GM21367 (cell line): Measurements from ENCODE around the gene BTBD18.
"Not testable (repeated sequence)": the region's sequence is repeated elsewhere in the genome, so short reads cannot be mapped to it uniquely, and the experiment has no call there.

Source experiments
- ATAC-seq: cut with Tn5 transposase; IDR thresholded peaks from one replicate; pipeline ENCODE4 v1.9.1; 2021; ENCODE audit not compliant: unreplicated experiment

The BTBD18 gene

GRCh38 chr11:57741132-57742086 lies 10.2 kb downstream of the BTBD18 start, which contains the start of gene SELENOH:
SELENOH (plus strand) TSS chr11:57741491; CDS start chr11:57741596, 105 bp downstream.
- peak; percentile 87 for ATAC-seq

DNA sequence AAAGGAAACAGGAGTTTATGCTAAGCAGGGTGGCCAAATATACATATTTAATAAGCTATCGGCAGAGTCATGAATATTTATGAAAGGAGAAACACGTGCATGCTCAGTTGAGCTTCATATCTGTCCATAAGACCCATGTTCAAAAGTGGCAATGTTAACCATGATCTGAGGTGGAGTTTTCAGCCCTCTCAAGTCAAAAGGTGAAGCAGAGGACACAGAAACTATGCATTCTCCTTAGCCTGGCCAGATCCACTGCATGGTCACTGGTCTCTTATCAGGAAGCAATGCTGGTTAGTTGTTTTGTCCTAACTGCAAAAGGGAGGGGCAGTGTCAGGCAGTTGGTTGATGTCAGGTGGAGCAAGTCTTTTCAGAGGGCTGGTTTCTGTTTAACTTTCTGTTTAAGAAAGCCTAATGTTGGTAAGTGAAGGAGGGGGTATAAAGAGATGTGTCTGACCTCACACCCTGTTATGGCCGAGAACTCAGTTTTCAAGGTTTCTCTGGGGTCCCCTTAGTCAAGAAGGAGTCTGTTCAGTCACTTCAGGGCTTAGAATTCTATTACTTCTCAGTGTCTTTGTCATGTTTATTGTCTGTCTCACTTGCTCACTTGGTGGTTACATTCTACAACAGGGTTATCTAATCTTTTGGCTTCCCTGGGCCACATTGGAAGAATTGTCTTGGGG lies 15.9 kb downstream of the BTBD18 start:
- ATAC-seq = no peak

GRCh38 chr11:57732661-57733060 lies 19.0 kb downstream of the BTBD18 start:
- no peak for ATAC-seq

DNA sequence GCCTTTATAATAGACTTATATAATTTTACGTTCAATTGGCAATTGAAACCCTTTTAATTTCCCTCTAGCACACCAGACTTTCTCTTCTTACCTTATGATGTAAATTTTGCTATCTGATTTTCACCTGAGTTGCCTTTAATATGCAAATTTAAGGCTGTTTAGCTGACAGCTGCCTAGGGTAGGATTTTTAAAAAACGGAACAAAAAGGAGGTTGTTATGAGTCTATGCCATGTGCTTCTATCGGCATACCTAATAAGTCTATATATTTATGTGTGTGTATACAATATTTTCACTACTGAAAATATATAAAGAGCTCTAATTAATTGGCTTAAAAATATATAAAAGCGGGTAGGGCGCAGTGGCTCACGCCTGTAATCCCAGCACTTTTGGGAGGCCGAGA lies 22.1 kb downstream of the BTBD18 start:
- no peak for ATAC-seq

DNA sequence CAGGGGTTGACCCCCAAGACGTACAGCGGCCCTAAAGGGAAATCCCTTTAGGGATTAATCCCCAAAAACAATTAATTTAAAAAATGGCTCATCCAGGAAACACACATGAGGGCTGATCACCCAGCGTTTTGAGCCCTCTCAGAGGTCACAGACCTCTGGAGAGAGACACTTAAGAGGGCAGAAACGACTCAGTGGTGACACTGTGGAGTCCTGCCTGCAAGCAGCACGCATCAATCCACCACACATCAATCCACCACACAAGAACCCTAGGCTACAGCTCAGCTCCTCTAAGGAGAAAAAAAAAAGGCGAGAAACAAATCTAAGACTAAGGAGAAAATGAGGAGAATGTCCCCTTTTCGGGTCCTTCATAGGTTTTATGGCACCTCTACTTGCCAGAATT lies 22.8 kb downstream of the BTBD18 start:
- no peak for ATAC-seq

GRCh38 chr11:57727185-57727584 lies 24.4 kb downstream of the BTBD18 start:
- no peak for ATAC-seq

- ATAC-seq = not testable (repeated sequence)
These were observed 34.9 kb downstream of the BTBD18 start for GRCh38 chr11:57716726-57717125.

DNA sequence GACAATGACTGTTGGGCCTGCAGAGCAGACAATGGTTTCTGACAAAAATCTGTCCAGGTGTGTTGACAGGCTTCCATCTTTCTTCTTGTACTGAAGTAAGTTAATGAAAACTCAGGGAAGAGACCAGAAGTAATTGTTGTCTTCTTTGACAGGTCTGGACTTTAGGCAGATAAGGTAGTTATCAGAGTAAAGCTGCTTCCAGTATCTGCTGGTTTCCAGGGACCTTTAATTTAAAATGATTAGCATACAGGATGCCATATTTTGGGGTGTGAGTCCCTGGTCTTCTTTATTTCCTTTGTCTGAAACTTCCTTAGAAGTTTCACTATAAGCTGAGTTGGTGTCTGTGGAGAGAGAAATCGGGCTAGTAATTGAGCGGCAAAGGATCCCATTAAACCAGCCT lies 37.8 kb downstream of the BTBD18 start:
- no peak for ATAC-seq

DNA sequence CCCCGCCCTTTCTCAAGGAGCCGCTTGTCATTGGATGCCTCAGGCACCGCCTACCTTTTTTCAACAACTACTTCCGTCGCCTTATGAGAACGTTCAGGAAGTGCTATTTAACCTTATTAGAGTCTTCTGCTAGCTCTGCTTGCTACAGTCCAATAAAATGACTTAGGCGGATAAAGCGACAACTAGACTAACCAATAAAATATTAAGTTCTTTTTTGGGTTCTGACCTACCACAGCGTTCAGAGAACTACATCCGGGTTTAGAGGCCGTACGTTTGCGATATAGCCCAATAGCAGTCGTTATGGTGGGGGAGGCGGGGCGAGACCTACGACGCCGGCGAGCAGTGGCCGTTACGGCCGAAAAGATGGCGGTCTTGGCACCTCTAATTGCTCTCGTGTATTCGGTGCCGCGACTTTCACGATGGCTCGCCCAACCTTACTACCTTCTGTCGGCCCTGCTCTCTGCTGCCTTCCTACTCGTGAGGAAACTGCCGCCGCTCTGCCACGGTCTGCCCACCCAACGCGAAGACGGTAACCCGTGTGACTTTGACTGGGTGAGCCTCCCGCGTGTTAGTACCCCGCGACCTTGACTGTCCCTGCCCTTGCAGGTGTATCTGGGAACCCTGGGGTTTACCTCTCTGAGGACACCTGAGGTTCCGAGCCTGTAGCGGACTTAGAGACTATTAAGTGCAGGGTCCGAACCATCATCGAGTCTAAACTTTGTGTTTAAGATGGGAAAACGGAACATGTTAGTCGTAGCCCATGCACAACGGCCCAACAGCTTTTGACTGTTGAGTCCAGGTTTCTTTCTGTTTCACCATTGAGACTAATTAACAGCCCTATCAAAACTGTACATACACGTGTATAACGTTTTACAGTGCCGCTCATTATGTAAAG lies 39.1 kb downstream of the BTBD18 start, which contains the start of gene TMX2:
Gene TMX2 (plus strand): TSS at position 338 of the 895 bp plus-strand sequence. CDS start 26 bp downstream, at position 364.
- peak; percentile 92 for ATAC-seq

- ATAC-seq = peak; percentile 47
These were observed 40.0 kb downstream of the BTBD18 start, which contains the start of gene MED19 for GRCh38 chr11:57711414-57712255. MED19 (minus strand) TSS chr11:57712215; CDS start chr11:57712179, 36 bp downstream.

DNA sequence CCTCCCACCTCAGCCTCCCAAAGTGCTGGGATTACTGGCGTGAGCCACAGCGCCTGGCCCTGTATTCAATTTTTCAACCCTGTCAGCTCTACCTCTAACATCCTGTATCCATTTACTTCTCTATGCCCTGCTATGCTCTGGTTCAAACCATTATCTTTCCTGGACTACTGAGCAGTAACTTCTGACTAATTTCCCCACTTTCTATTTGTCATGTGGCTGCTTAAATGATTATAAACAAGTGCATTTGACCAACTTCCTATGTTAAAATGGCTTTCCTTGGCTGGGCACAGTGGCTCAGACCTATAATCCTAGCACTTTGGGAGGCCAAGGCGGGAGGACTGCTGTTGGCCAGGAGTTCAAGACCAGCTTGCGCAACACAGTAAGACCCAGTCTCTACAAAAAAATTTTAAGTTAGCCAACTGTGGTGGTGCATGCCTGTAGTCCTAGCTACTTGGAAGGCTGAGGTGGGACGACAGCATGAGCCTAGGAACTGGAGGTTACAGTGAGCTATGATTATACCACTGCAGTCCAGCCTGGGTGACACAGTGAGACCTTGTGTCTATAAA lies 41.7 kb downstream of the BTBD18 start:
- ATAC-seq = no peak

GRCh38 chr11:57705432-57705831 lies 46.2 kb downstream of the BTBD18 start:
- ATAC-seq = not testable (repeated sequence)

DNA sequence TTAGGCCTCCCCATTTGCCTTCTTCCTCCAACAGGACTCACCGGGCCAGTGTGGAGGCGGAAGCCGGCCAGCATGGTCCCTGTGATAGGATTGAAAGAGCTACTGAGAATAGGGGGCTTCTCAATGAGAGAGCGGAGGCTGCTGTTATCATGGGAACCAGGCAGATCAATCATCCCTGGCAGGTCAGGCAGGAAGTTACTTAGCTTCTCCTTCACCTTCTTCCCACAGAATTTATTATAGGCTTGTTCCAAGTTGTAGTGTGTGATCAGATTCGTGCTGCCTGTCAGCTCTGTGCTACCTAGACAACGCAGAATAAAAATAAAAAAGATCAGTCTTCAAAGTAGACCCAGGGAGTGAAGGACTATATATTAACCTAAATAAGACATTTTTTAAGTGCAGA lies 46.7 kb downstream of the BTBD18 start:
- no peak for ATAC-seq

- ATAC-seq = no peak
These were observed 48.3 kb downstream of the BTBD18 start for GRCh38 chr11:57703341-57703740.

DNA sequence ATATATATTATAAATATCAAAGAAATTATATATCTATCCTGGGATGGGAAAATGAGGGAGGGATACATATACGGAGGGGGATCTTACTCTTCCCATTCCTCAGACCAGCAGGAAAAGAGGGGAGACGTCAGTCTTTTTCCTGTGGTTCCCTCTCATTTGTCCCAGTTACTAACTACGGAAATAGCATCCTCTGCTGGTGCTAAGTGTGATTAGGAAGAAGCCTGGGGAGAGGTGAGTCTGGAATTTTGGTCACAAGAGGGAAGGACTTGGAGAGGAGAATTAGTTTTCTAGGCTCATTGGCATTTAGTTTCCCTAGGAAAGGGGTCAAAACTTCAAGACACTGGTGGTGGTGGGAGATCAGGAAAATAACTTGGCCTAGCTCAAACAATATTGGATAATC lies 51.2 kb downstream of the BTBD18 start:
- ATAC-seq = no peak

GRCh38 chr11:57699813-57700212 lies 51.8 kb downstream of the BTBD18 start:
- ATAC-seq = no peak

DNA sequence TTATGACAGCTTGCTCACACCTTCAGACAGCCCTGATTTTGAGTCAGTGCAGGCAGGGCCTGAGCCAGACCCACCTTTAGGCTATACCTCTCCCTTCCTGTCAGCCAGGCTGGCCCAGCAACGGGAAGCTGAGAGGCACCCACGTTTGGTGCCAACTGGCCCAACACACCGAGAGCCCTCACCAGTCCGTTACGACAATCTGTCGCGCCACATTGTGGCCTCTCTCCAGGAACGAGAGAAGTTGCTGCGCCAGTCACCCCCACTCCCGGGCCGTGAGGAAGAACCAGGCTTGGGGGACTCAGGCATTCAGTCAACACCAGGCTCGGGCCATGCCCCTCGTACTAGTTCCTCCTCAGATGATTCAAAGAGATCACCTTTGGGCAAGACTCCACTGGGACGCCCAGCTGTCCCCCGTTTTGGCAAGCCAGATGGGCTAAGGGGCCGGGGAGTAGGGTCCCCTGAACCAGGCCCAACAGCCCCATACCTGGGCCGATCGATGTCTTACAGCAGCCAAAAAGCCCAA lies 52.7 kb downstream of the BTBD18 start:
- no peak for ATAC-seq
